HG03139 (cell line): ENCODE data around the gene SLC4A7.
"Not testable (repeated sequence)": the region's sequence is repeated elsewhere in the genome, so short reads cannot be mapped to it uniquely, and the experiment has no call there.

Experiments used
- ATAC-seq: cut with Tn5 transposase; IDR thresholded peaks from one replicate; pipeline ENCODE4 v1.9.1; 2021; ENCODE audit not compliant: unreplicated experiment

The SLC4A7 gene

DNA sequence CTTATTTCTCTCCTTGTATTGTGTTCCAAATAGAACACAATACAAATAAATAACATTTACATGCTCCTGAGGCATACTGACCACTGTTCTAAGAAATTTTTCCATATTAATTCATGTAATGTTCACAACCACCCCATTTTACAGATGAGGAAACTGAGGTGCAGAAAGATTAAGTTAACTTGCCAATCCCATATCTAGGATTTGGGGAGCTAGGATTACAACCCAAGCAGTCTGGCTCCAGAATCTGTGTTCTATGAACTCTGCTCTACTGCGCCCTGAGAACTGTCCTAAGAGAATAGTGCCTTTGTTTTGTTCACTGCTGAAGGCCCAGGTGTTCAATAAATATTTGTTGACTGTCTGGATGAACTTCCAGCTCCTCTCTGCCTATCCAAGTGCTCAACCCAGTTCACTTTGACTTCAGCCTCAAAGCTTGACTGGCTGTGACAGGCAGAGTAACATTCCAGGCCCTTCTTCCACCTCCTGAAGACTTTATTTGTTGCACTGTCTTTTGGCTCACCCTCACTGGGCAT is 118.1 kb downstream of the SLC4A7 start:
- no peak for ATAC-seq

DNA sequence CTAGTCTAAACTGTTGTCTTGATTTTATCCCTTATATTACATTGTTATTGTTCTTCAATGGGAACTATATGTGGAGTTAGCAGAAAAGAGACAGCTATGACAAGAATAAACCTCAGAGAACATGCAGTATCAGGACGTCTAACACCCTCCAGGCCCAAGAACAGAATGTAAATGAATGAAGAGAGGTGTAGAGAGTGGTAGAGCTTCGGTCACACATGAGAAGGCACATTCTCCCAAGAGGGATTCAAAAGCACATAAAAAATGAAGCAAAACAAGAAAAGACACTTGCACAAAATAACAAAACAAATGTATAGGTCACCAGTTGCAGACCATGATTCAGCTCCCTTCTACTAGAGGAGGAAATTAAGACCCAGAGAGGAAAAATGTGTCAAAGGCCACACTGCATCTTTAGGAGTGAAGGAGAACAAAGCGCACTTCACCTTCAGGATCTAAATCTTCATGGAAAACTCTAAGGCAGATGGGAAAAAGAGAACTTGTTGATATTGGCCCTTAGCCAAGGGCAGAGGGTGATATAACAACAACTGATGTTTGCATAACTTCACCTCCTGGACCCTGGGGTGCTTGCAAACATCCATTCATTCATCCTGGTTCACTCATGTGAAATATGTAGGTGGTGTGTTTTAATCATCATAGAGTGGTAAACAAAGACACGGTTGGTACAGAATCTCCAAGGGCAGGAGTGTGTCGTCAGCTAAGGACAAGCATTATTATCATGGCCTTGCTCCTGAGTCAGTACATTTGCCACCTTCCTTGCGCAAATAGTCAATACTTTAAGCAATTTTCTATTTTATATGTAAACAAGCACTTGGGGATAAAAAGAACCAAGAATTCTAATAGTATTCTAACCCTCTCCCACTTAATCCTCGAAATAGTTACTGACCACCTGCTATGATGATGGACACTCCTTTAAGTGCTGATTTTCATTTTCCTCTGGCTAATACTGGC is 123.8 kb downstream of the SLC4A7 start:
- ATAC-seq, result peak; percentile 53

DNA sequence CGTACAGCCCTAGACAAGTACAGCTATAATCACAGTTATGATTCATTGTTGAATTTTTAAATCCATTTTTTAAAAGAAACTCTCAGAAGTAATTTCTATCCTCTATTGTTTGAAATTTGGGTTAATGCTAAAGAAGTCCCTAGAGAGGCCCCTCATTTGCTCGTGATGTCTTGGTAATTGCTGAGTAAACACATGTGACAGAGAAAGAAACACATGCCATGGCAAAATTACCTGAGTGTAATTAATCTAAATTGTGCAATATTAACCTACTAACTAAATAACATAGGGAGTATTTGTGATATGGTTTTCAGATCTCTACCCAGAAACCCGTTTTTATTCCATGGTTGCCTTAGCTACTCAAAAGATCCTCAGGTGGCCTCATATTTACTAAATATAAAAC is 125.8 kb downstream of the SLC4A7 start:
- ATAC-seq, result no peak

DNA sequence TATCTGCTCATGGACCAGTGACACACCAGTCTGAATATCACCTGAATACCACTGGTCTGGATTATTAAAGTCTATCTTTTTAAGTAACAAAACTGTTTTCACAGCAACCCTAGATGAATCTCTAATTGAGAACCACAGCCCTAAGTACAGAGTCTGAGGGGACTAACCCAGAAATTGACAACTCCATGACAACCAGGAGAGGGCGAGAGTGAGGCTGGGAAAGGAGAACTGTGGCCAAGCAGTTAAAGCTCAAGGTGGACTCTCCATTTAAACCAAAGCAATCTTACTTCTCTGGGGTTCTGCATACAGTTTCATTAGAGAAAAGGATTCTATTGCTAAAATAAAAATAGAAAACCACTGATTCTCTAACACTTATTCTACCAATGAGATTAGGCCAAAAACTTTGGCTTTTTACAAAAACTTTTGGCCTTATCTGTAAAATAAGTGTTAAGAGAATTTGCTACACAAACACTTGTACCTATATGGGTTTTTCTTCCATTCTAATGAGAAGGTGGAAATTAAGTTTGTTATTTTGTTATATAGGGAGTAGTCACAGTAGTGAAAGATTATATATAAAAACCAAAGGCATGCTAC is 126.4 kb downstream of the SLC4A7 start:
- peak; percentile 89 for ATAC-seq

DNA sequence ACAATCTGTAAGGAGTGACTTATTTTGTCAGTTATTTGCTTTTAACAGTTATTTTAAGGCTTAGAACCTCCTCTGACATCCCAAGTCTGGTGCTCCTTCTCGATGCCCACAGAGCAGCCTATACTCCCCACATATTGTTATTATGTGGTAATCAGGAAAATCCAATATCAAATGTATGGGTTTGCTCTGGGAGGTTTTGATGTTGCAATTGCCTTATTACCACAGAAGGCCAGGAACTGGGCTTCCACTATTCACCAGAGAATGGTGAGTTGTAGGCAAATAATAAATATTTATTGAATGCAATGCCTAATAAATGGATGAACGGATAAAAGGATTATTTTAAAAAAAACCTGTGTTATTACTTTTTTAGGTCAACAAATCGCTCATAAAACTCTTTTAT is 127.2 kb downstream of the SLC4A7 start:
- no peak for ATAC-seq

DNA sequence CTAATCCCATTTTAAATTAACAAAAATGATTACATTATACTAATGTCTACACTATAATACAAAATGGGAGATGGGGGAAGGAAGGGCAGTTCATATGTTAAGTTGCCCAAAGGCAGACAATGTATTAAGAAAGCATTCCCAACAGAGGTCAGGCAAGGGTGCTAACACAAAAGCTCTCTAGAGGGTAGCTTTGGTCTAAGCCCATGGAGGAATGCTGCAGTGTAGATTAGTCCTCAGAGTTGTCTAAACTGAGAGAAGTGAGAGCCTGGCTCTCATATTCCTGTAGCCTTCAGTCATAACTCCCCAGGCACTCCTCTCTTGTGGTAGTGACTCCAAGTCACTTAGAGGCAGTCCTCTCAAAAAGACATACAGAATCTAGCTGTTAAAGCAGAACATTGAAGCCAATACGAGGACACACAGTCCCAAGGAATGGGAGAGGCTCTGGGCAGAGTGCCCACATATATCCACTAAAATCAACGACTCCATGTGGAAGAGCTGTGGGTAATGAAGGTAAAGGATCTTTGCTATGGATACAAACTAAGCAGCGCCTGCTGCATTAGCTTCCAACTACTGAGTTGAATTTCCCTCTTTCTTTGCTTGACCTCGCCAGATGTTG is 129.5 kb downstream of the SLC4A7 start:
- no peak for ATAC-seq

DNA sequence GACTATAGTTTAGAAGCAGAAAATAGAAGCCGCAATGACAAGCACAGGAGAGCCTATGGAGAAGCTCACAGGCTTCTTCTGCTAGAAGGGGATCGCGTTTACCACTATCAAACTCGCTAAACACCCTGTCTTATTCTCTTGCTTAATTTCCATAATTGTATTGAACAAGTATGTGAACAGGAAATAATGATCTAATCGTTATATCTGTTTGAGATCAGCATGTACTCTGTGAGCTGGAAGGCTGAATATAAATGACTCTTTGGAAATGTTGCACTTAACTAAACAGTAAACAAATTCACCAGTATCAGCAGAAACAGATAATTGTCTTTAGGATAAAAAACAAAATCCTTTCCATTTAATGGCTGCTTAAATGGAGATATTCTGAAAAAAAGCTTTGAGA is 130.0 kb downstream of the SLC4A7 start:
- no peak for ATAC-seq

DNA sequence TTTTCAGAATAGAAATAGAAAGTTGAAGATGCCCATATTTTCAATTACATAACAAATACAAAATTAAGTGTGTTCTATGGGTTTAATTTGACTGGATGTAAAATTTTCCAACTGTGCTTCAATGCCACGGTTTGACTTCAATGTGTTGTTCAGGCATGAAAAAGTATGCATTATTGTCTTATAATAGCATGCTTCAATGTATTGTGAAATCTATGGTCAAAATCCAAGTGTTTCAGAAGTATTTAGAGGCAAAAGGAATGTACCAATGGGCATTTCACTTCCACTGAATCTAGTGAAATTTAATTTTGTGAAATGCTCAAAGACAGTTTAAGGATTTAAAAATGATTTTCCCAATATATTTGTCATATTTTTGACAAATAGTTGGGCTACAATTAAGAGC is 131.0 kb downstream of the SLC4A7 start:
- no peak for ATAC-seq

DNA sequence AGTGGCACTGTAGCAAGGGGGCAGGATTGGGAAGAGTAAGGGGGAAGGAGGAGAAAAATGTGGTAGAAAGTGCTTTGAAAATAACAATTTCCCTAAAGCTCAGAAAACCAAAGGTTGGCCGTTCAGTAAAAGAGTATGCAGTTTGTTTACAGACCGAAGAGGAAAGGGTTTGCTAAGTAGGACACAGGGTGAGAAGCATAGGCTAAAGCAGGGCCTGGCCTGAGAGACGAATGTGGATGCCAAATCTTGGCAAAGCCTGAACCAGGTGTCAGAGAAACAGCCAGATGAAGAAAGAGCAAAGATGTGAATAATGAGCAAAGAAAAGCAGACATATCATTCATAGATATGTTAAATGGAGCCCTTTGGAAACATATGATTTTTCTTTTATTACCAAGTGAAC is 132.1 kb downstream of the SLC4A7 start:
- no peak for ATAC-seq

DNA sequence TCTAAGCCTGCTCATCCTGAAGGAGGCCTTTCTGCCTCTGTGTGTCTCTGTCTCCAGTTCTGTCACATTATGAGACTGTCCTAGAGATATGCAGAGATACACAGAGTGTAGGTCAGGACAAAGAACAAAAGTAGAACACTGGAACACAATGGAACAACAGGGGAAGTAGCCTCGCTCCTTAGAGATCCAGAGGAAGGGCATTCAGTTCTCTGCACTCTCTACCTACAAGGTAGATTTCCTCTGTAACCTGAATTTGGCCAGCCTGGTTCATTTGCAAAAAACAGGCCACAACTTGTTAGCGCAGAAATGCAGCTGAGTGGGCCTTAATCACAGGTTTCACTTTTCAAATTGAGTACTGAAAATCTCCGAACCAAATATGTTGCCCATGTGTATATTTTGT is 134.4 kb downstream of the SLC4A7 start:
- ATAC-seq, result no peak

DNA sequence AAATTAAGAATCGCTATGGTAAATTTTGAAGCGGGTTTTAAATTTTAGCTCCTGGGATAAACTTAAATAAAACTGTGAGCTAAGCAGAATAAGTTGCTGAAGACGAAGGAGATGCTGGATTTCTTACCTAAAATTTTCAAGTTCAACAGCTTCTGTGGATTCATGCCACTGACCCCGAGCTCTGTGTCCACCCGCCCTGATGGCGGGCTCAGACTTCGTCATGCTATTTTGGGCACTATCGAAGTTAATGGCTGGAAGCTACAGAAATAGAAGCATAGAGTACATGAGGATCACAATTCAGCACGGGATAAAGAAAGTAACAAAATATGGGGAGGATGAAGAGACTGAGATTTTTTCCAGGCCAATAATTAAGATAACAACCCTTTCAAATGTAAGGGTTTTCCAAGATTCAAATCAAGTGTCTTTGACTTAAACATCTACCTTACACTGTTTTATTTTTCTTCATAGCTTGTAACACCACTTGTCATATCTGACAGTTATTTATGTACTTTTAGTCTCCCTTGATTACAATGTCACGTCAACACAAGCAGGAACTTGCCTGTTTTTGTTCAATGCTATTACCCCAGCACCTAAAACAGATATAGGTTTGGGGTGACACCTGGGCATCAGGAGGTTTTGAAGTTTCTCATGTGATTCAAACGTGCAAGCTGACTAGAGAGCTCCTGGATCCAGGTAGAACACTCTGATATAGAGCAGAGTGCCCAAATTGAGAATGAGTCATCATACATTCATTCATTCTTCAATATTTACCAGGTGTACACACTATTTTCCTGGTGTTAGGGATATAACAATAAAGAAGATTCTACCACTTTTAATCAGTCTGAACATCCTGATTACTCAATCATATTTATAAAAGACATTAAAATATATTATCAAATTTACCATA is 138.0 kb downstream of the SLC4A7 start:
- no peak for ATAC-seq

DNA sequence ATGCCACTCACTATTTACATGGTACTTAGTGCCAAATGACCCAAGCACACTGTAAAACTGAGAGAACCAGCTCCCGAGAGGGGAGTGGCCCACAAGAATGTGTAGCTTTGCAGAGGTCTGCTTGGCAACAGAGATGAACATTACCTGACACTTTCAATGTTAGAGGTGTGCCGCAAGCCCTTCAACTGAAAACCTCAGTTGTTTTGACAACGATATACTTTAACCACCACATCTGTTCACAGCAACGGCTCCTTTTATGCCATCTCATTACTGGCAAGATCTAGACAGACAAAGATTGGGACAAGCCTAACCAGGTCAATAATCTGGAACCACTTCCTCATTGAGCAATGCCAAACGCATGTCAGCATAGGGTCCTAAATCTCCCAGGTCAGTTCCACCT is 138.7 kb downstream of the SLC4A7 start:
- no peak for ATAC-seq

DNA sequence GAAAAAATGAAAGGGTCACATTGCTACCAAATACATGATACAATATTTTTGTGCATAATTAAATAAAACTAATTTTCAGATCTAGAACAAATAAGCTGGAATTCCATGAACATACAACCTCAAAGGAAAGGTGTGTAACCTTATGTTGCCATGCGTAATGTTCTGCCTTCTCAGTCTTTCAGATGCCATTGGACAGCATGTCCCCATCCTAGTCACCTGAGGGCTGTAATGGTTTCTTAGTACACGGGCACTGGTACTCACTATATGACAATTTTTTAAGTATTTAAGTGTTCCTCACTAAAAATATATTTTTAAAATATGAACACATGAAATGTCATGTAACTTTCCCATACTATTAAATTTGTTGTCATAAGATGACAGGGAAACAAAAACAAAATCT is 139.1 kb downstream of the SLC4A7 start:
- no peak for ATAC-seq

DNA sequence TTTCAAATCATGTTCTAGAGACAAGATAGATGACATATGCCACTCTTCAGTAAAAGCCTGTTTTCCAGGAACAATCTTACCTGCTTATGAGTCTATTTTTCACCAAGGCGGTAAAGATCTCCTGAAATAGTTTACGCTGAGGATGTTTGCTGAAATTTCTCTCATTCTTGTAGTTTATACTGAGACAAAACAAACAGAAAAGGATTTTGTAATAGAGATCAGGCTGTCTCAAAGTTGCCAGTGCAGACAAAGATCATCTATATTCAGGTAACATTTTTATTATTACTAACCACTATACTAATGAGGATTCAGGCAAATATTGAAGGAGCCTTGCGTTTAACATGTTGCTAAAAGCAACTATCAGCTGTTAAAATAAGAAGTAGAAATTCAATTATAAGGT is 140.0 kb downstream of the SLC4A7 start:
- no peak for ATAC-seq

DNA sequence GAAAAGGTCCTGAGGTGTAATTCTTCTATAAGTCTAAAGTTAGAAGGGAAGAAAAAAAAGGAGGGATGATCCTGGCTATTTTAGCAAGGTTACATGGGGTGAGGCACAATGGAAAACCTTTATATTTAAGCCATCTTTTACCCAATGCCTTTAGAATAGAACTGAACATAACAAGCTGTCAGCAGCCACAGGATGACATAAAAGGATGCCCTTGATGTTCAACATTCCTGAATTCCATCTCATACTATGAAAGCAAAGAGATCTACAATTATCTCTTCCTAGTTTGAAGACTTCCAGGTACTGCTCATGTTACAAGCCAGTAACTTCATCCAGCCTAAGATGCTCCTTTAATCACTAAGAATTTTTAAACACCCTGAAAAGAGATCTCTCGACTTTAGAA is 141.9 kb downstream of the SLC4A7 start:
- ATAC-seq, result no peak

DNA sequence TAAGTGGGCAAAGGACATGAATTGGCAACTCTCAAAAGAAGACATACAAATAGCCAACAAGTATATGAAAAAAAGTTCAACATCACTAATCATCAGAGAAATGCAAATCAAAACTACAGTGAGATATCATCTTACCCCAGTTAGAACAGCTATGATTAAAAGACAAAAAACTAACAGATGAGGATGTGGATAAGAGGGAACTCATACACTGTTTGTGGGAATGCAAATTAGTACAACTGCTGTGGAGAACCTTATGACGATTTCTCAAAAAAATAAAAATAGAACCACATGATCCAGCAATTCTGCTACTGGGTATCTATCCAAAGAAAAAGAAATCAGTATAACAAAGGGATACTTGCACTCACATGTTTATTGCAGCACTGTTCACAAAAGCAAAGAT is 143.7 kb downstream of the SLC4A7 start:
- ATAC-seq, result no peak

DNA sequence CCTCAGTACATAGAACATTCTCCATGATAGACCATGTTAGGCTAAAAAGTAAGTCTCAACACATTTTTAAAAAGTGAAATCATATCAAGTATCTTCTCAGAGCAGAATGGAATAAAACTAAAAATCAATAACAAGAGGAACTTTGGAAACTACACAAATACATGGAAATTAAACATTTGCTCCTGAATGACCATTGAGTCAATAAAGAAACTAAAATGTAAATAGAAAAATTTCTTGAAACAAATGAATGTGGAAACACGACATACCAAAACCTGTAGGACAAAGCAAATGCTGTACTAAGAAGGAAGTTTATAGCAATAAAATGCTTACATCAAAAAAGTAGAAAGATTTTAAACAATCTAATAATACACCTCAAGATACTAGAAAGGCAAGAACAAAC is 148.6 kb downstream of the SLC4A7 start:
- no peak for ATAC-seq

DNA sequence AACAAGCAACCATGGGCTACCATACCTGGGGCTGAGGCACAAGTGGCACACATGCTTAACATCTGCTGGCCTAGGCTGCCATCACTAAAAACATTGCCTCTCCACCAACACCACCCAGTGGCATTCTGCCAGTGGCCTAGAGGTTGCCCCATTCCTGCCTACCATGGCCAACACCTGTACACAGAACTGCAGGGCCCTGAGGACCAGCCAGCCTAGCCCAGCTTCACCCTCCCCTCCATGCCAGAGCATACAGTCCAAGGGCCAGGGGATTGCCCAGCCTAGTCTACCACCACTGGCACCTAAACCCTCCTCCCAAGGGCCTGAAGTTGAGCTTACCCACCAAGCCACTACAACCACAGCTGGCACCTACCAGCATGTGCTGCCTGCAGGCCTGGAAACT is 150.3 kb downstream of the SLC4A7 start:
- no peak for ATAC-seq

DNA sequence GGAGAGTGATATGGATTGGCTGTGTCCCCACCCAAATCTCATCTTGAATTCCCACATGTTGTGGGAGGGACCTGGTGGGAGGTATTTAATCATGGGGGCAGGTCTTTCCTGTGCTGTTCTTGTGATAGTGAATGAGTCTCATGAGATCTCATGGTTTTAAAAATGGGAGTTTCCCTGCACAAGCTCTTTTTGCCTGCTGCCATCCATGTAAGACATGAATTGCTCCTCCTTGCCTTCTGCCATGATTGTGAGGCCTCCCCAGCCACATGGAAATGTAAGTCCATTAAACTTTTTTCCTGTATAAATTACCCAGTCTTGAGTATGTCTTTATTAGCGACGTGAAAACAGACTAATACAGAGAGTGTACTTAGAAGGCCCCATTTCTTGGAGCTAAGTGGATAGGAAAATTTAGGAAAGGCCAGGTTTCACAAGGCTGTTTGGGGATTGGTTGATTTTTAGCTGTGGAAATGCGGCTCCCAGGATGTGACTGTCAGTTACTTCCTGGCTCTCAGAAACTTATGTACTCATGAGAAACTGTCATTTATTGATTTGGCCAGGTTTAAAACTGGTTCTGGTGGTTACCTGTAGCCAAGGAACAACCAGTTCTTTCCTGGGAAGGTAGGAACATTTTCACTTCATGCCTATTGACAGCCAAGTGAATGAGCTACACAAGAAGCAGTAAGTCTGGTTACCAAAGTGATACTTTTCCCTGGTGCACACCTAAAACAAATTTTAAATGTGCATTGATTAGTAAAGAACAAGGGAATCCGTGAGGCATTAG is 155.0 kb downstream of the SLC4A7 start:
- not testable (repeated sequence) for ATAC-seq
